Heart right ventricle (tissue), 16 donors: ENCODE results near the gene NR4A1. TPM values are rescaled to one million over a fixed set of nuclear protein-coding genes. Genes with fewer than 3 reads are reported as not detected.
A peak's percentile ranks its signal among the peaks of the same experiment; 100 is the strongest.

ENCODE experiments used
- ATAC-seq, 8 donors: fragments of 200-7000 bp; cut with Tn5 transposase; one replicate each; pipeline ENCODE4 v1.9.1; 2020; ENCODE audit warnings: mild to moderate bottlenecking in 8 of 8, moderate library complexity in 8 of 8, moderate number of reproducible peaks in 1 of 8
- DNase-seq, 2 donors: peaks; one replicate each; pipeline ENCODE4 v3.0.0-alpha.2; 2020
- H3K27ac ChIP-seq, 10 donors: fragments of 200-600 bp; sonication (generic) in 2 of 10; one replicate each; pipeline versions ENCODE4 v1.5.0 to v1.8.0; 2020 to 2022; ENCODE audit warnings: mild to moderate bottlenecking in 3 of 10
- H3K27me3 ChIP-seq, 7 donors: fragments of 200-600 bp; one replicate each; pipeline ENCODE4 v1.8.0; 2021 to 2022; ENCODE audit warnings: mild to moderate bottlenecking in 2 of 7
- H3K36me3 ChIP-seq, 9 donors: fragments of 200-600 bp; sonication (generic) in 1 of 9; one replicate each; pipeline versions ENCODE4 v1.5.0 to v1.8.0; 2020 to 2022; ENCODE audit warnings: mild to moderate bottlenecking in 2 of 9
- H3K4me1 ChIP-seq, 9 donors: fragments of 200-600 bp; sonication (generic) in 1 of 9; one replicate each; pipeline versions ENCODE4 v1.5.0 to v1.8.0; 2020 to 2022; ENCODE audit warnings: mild to moderate bottlenecking in 4 of 9
- H3K4me3 ChIP-seq, 10 donors: fragments of 200-600 bp; sonication (generic) in 2 of 10; one replicate each; pipeline versions ENCODE4 v1.5.0 to v1.8.0; 2020 to 2022; ENCODE audit warnings: mild to moderate bottlenecking in 7 of 10, moderate library complexity in 2 of 10
- H3K9me3 ChIP-seq, 11 donors: fragments of 200-600 bp in 10 of 11; sonication (generic) in 2 of 11; one replicate each; pipeline versions ENCODE4 v1.5.0 to v1.8.0; 2013 to 2022; ENCODE audit warnings: mild to moderate bottlenecking in 2 of 11, control low read depth in 1 of 11, moderate library complexity in 1 of 11
- CTCF ChIP-seq, 9 donors: fragments of 200-600 bp; sonication (generic) in 2 of 9; IDR thresholded peaks; one replicate each; pipeline versions ENCODE4 v1.5.0 to v1.8.0; 2021 to 2022; ENCODE audit warnings: antibody characterized with exemption in 9 of 9, mild to moderate bottlenecking in 5 of 9, moderate library complexity in 1 of 9
- WGBS, 2 donors: extraction: QIAGEN DNeasy Blood & Tissue Kit; methylation state at CpG; one replicate each; pipeline ENCODE4 v1.1.7; 2013; ENCODE audit warnings: inconsistent platforms in 1 of 2; 5-methylcytosine and 5-hydroxymethylcytosine counted together
- intact Hi-C, 10 donors: fragments of 100-400 bp; cut with DNase I; formaldehyde crosslinking; loops; one replicate each; pipeline versions ENCODE4 v1.11.1 to v1.14.2; 2022
- polyA plus RNA-seq, 2 donors: library from polyadenylated mRNA; stranded (reverse); fragments of 200-250 nt; gene quantifications; one replicate each; pipeline ENCODE4 v1.2.3, GENCODE V29; 2013
- total RNA-seq, 10 donors: library from RNA; stranded (reverse); fragmentation: NEBNext Ultra II Directional in 3 of 10; extraction: Animal tissue kit (Norgen Biotek cat#: 25700) in 3 of 10; gene quantifications; one replicate each; pipeline versions ENCODE4 v1.2.1 to v1.2.4, GENCODE V29; 2021 to 2023
- donor health status: Arrhythmogenic right ventricular cardiomyopathy.
- donor health status: ischemic (EF 13 %, LVEDD 7.1; RV severe dilation, severe dysfunction).
- donor health status: healthy with polysubstance abuse.
- donor health status: DM: no; HTN: yes; CAD: no.
- donor health status: DM: no; HTN: no; CAD: no.
- donor health status: ischemic (EF 25% LVEDD 6.9; RV normal size, moderate dysfunction).
- donor health status: ischemic (EF 25% LVEDD 5.7; RV mildly dilated, moderate dysfunction).
- donor health status: healthy.
- donor health status: DM: yes; HTN: yes; CAD: no.
- donor health status: Ischemic cardiomyopathy.
- donor health status: ischemic (EF 35%, LVEDD 5.7; RV mildly dilated, moderate dysfunction).
- donor health status: nonischemic (EF 11% LVEDD 7.7; RV severe dilation, severe dysfunction).
- donor health status: DM: yes; HTN: yes; CAD: no.
- donor health status: PGD.
- donor health status: ischemic (EF 29% LVEDD 5.4; RV normal size, mild dysfunction).
- donor health status: nonischemic (EF 23%, LVEDD 6.1; RV moderate dilation, normal function).

NR4A1 gene
- total and polyA plus RNA-seq, 12 donors, result 34.6 to 588 (median 99.0) TPM

GRCh38 chr12:52011602-52012214 is 39.5 kb upstream of the NR4A1 start:
- H3K36me3 ChIP-seq, result peaks cover 0 to 59% (median 22%) of the 10 kb centered on the region in 9 donors
- no peak overlapping the region for H3K4me3 ChIP-seq
- WGBS, 2 donors, result 96% methylated on average over 8 of the region's 8 CpGs
- no peak for TF ChIP-seq CTCF (IDR thresholded peaks at IDR 0.05)
- intact Hi-C loops, result no loop called here
- H3K27ac ChIP-seq, result peak overlapping the region in 7 of 10 donors; percentile 28 to 98 (median 96)
- peaks cover 0 to 16% (median 3%) of the 10 kb centered on the region in 7 donors for H3K27me3 ChIP-seq
- DNase-seq, result no peak
- ATAC-seq, result no peak
- H3K4me1 ChIP-seq, result peaks cover 8 to 45% (median 34%) of the 10 kb centered on the region in 9 donors
- H3K9me3 ChIP-seq, result no peaks in the 10 kb centered on the region

- WGBS, 2 donors, result 91 to 94% methylated on average over 16 of the region's 16 CpGs
- Histone ChIP-seq H3K27ac (no peak overlapping the region), H3K36me3 (peaks cover 0 to 53% (median 22%) of the 10 kb centered on the region in 9 donors), H3K9me3 (no peaks in the 10 kb centered on the region), H3K4me1 (peaks cover 8 to 38% (median 27%) of the 10 kb centered on the region in 9 donors), H3K27me3 (peaks cover 0 to 4% (median 0%) of the 10 kb centered on the region in 7 donors), H3K4me3 (no peak overlapping the region)
- no peak for DNase-seq
- intact Hi-C loops, result no loop called here
- no peak for TF ChIP-seq CTCF (IDR thresholded peaks at IDR 0.05)
- no peak for ATAC-seq
Observed at GRCh38 chr12:52013626-52014310, 37.5 kb upstream of the NR4A1 start.

- no peak for DNase-seq
Observed at GRCh38 chr12:52014567-52015530, 36.4 kb upstream of the NR4A1 start.

More at GRCh38 chr12:52014567-52015530, 36.4 kb upstream of the NR4A1 start:
- intact Hi-C loops, result no loop called here
- TF ChIP-seq CTCF (IDR thresholded peaks at IDR 0.05), result no peak
- Histone ChIP-seq H3K27ac (no peak overlapping the region), H3K27me3 (peaks cover 0 to 4% (median 0%) of the 10 kb centered on the region in 7 donors), H3K9me3 (no peaks in the 10 kb centered on the region), H3K4me1 (peaks cover 5 to 27% (median 17%) of the 10 kb centered on the region in 9 donors), H3K4me3 (no peak overlapping the region), H3K36me3 (peaks cover 0 to 52% (median 22%) of the 10 kb centered on the region in 9 donors)
- 47 to 69% methylated on average over 48 to 93 of the region's 93 CpGs for WGBS, 2 donors
- no peak for ATAC-seq
